K562 (cell line): ENCODE measurements around the gene IL6R. TPM values are rescaled to one million over a fixed set of nuclear protein-coding genes. Genes with fewer than 3 reads are reported as not detected.

ENCODE experiments used
- BACH1 ChIP-seq: fragments of 200-800 bp; sonication (Bioruptor generic); IDR thresholded peaks from 2 replicates; pipeline ENCODE4 v1.6.1; 2016; ENCODE audit warnings: missing genetic modification characterization, missing compliant biosample characterization
- BCOR ChIP-seq: fragments of 450-650 bp; IDR thresholded peaks from 2 replicates; pipeline ENCODE4 v1.6.1; 2016
- CHAMP1 ChIP-seq: fragments of 450-650 bp; IDR thresholded peaks from 2 replicates; pipeline ENCODE4 v1.6.1; 2016; ENCODE audit warnings: mild to moderate bottlenecking
- FUS ChIP-seq: fragments of 200-400 bp; formaldehyde crosslinking; optimal IDR thresholded peaks from 2 replicates; pipeline ENCODE3; 2017; ENCODE audit warnings: low read depth, low read length
- JUN ChIP-seq, 2 experiments: sonication (generic) in 1 of 2; formaldehyde crosslinking in 1 of 2; IDR thresholded peaks; 2 replicates each; pipeline versions ENCODE4 v1.6.1 to v1.8.0; 2012 to 2022; ENCODE audit warnings: borderline replicate concordance in 2 of 2, mild to moderate bottlenecking in 2 of 2, improper control_type of control experiment in 1 of 2, low read depth in 1 of 2, low read length in 1 of 2, missing genetic modification reagents in 1 of 2
- LEF1 ChIP-seq: fragments of 450-650 bp; IDR thresholded peaks from 2 replicates; pipeline ENCODE4 v1.6.1; 2016; ENCODE audit warnings: mild to moderate bottlenecking
- MAFK ChIP-seq: IDR thresholded peaks from 2 replicates; pipeline ENCODE4 v1.6.1; 2011; ENCODE audit warnings: low read length, improper control_type of control experiment
- MECOM ChIP-seq: fragments of 250-450 bp; sonication (Bioruptor Pico); IDR thresholded peaks from 2 replicates; pipeline ENCODE4 v1.8.0; 2022; ENCODE audit warnings: inconsistent platforms
- MED1 ChIP-seq: sonication (generic); formaldehyde crosslinking; IDR thresholded peaks from 2 replicates; pipeline ENCODE4 v1.8.1; 2023; ENCODE audit warnings: missing genetic modification reagents, borderline replicate concordance
- NCOR1 ChIP-seq: fragments of 450-650 bp; IDR thresholded peaks from 2 replicates; pipeline ENCODE4 v1.6.1; 2016; ENCODE audit warnings: mild to moderate bottlenecking, moderate library complexity
- RBM17 ChIP-seq: fragments of 200-400 bp; formaldehyde crosslinking; IDR thresholded peaks from 2 replicates; pipeline ENCODE4 v1.6.1; 2017; ENCODE audit warnings: low read depth, mild to moderate bottlenecking, low read length, borderline replicate concordance
- TEAD4 ChIP-seq, 2 experiments: sonication (generic) in 1 of 2; formaldehyde crosslinking in 1 of 2; IDR thresholded peaks; 2 replicates each; pipeline versions ENCODE4 v1.6.1 to v1.8.0; 2012 to 2022; ENCODE audit warnings: borderline replicate concordance in 1 of 2, inconsistent platforms in 1 of 2, low read length in 1 of 2, mild to moderate bottlenecking in 1 of 2, missing genetic modification reagents in 1 of 2
- ZNF780A ChIP-seq: fragments of 250-450 bp; sonication (Bioruptor Pico); IDR thresholded peaks from 2 replicates; pipeline ENCODE4 v1.5.0; 2021; ENCODE audit warnings: mild to moderate bottlenecking
- polyA plus RNA-seq, 8 experiments: library from polyadenylated mRNA; depleted of rRNA in 4 of 8; stranded (reverse) in 5 of 8; unstranded in 3 of 8; fragments of >200 nt; fragmentation: Nextera tagmentation in 2 of 8; fragmentation: Illumina TruSeq in 1 of 8; extraction: Ambion mirVana in 2 of 8; extraction: Trizol in 1 of 8; gene quantifications; 2 replicates each; pipeline versions ENCODE4 v1.2.1 to v1.2.3, GENCODE V29; 2011 to 2014; ENCODE audit warnings: inconsistent platforms in 1 of 8, missing spikeins in 1 of 8
- total RNA-seq, 7 experiments: library from RNA; depleted of rRNA in 6 of 7; stranded (reverse); fragments of >200 nt in 6 of 7; fragmentation: Illumina TruSeq in 2 of 7; extraction: Trizol in 2 of 7; gene quantifications; 2 replicates each; pipeline versions ENCODE4 v1.2.1 to v1.2.3, GENCODE V29; 2011 to 2021; ENCODE audit warnings: low replicate concordance in 1 of 7
- TF ChIP-seq, protein P1 (sequence below): fragments of 250-450 bp; sonication (Bioruptor Pico); IDR thresholded peaks from 2 replicates; pipeline ENCODE4 v1.4.0; 2020; ENCODE audit warnings: mild to moderate bottlenecking, moderate library complexity
- TF ChIP-seq, protein P2 (sequence below), 2 experiments: IDR thresholded peaks; 2 replicates each; pipeline ENCODE4 v1.6.1; 2011; ENCODE audit warnings: borderline replicate concordance in 1 of 2, control low read depth in 1 of 2, low read depth in 1 of 2, low read length in 1 of 2, mild to moderate bottlenecking in 1 of 2, mixed read lengths in 1 of 2, moderate library complexity in 1 of 2; ENCODE audit not compliant: insufficient read depth in 1 of 2, insufficient read length in 1 of 2, poor library complexity in 1 of 2, severe bottlenecking in 1 of 2; ENCODE audit errors: extremely low read depth in 1 of 2
- TF ChIP-seq, protein P3 (sequence below): fragments of 450-650 bp; IDR thresholded peaks from 2 replicates; pipeline ENCODE4 v1.6.1; 2017; ENCODE audit warnings: antibody characterized with exemption

IL6R gene
- total and polyA plus RNA-seq, 9 of the 15 experiments (the other 6 are each of a cell fraction or from before 2014, with no cell fraction given) = 0.05 to 1.1 (median 0.11) TPM; not detected in 2

- peak; percentile 76 for TF ChIP-seq NCOR1
- TF ChIP-seq, protein P1, sequence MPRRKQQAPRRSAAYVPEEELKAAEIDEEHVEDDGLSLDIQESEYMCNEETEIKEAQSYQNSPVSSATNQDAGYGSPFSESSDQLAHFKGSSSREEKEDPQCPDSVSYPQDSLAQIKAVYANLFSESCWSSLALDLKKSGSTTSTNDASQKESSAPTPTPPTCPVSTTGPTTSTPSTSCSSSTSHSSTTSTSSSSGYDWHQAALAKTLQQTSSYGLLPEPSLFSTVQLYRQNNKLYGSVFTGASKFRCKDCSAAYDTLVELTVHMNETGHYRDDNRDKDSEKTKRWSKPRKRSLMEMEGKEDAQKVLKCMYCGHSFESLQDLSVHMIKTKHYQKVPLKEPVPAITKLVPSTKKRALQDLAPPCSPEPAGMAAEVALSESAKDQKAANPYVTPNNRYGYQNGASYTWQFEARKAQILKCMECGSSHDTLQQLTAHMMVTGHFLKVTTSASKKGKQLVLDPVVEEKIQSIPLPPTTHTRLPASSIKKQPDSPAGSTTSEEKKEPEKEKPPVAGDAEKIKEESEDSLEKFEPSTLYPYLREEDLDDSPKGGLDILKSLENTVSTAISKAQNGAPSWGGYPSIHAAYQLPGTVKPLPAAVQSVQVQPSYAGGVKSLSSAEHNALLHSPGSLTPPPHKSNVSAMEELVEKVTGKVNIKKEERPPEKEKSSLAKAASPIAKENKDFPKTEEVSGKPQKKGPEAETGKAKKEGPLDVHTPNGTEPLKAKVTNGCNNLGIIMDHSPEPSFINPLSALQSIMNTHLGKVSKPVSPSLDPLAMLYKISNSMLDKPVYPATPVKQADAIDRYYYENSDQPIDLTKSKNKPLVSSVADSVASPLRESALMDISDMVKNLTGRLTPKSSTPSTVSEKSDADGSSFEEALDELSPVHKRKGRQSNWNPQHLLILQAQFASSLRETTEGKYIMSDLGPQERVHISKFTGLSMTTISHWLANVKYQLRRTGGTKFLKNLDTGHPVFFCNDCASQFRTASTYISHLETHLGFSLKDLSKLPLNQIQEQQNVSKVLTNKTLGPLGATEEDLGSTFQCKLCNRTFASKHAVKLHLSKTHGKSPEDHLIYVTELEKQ (CRISPR knock-in tag) = 0 out of 2 replicates have a peak, but pooled peaks have one; percentile 51
- no peak for TF ChIP-seq RBM17
- peak; percentile 66 for TF ChIP-seq TEAD4 (IDR thresholded peaks at IDR 0.05; ENCODE audit: low read length)
- 0 out of 2 replicates have a peak, but pooled peaks have one; percentile 38 for TF ChIP-seq TEAD4 (CRISPR knock-in tag; IDR thresholded peaks at IDR 0.05; ENCODE audit: borderline replicate concordance)
- TF ChIP-seq, protein P2, sequence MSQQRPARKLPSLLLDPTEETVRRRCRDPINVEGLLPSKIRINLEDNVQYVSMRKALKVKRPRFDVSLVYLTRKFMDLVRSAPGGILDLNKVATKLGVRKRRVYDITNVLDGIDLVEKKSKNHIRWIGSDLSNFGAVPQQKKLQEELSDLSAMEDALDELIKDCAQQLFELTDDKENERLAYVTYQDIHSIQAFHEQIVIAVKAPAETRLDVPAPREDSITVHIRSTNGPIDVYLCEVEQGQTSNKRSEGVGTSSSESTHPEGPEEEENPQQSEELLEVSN (IDR thresholded peaks at IDR 0.05; ENCODE audit: borderline replicate concordance in 1 of 2, extremely low read depth in 1 of 2, insufficient read depth in 1 of 2, insufficient read length in 1 of 2, low read depth in 1 of 2, low read length in 1 of 2, poor library complexity in 1 of 2, severe bottlenecking in 1 of 2) = peak in 1 of 2 experiments; percentile 11
- peak; percentile 49 for TF ChIP-seq LEF1
- no peak for TF ChIP-seq FUS
- TF ChIP-seq BCOR = no peak
- TF ChIP-seq, protein P3, sequence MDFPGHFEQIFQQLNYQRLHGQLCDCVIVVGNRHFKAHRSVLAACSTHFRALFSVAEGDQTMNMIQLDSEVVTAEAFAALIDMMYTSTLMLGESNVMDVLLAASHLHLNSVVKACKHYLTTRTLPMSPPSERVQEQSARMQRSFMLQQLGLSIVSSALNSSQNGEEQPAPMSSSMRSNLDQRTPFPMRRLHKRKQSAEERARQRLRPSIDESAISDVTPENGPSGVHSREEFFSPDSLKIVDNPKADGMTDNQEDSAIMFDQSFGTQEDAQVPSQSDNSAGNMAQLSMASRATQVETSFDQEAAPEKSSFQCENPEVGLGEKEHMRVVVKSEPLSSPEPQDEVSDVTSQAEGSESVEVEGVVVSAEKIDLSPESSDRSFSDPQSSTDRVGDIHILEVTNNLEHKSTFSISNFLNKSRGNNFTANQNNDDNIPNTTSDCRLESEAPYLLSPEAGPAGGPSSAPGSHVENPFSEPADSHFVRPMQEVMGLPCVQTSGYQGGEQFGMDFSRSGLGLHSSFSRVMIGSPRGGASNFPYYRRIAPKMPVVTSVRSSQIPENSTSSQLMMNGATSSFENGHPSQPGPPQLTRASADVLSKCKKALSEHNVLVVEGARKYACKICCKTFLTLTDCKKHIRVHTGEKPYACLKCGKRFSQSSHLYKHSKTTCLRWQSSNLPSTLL = no peak
- TF ChIP-seq ZNF780A (CRISPR knock-in tag) = no peak
- TF ChIP-seq CHAMP1 = no peak
- TF ChIP-seq BACH1 (tag) = no peak
- no peak for TF ChIP-seq MED1 (CRISPR knock-in tag)
- TF ChIP-seq MECOM (CRISPR knock-in tag) = peak; percentile 7; the same call in 1 of the 2 replicates
- TF ChIP-seq MAFK = peak; percentile 23; the same call in 1 of the 2 replicates
- TF ChIP-seq JUN (IDR thresholded peaks at IDR 0.05; ENCODE audit: borderline replicate concordance, low read depth, low read length) = no peak
- no peak for TF ChIP-seq JUN (CRISPR knock-in tag; IDR thresholded peaks at IDR 0.05; ENCODE audit: borderline replicate concordance)
Measured at GRCh38 chr1:154384650-154385489, 20.3 kb upstream of the IL6R start (continued).
